Epithelial cell of esophagus (primary cell): ENCODE measurements around the gene FBXO22.
A peak's percentile ranks its signal among the peaks of the same experiment; 100 is the strongest.
"Not testable (repeated sequence)": the region's sequence is repeated elsewhere in the genome, so short reads cannot be mapped to it uniquely, and the experiment has no call there.

Experiments used
- DNase-seq: peaks from one replicate; pipeline ENCODE4 v3.0.0; 2010; ENCODE audit warnings: low read depth
- H3K4me3 ChIP-seq: 2 replicates; pipeline ENCODE4 v1.5.1; 2011; ENCODE audit warnings: mild to moderate bottlenecking, low read length, control low read depth
- TF ChIP-seq, protein P1 (sequence below): IDR thresholded peaks from 2 replicates; pipeline ENCODE4 v1.5.1; 2011; ENCODE audit warnings: low read depth, mild to moderate bottlenecking, low read length, control low read depth, inconsistent platforms; ENCODE audit not compliant: insufficient read depth; ENCODE audit errors: missing control alignments

The FBXO22 gene

DNA sequence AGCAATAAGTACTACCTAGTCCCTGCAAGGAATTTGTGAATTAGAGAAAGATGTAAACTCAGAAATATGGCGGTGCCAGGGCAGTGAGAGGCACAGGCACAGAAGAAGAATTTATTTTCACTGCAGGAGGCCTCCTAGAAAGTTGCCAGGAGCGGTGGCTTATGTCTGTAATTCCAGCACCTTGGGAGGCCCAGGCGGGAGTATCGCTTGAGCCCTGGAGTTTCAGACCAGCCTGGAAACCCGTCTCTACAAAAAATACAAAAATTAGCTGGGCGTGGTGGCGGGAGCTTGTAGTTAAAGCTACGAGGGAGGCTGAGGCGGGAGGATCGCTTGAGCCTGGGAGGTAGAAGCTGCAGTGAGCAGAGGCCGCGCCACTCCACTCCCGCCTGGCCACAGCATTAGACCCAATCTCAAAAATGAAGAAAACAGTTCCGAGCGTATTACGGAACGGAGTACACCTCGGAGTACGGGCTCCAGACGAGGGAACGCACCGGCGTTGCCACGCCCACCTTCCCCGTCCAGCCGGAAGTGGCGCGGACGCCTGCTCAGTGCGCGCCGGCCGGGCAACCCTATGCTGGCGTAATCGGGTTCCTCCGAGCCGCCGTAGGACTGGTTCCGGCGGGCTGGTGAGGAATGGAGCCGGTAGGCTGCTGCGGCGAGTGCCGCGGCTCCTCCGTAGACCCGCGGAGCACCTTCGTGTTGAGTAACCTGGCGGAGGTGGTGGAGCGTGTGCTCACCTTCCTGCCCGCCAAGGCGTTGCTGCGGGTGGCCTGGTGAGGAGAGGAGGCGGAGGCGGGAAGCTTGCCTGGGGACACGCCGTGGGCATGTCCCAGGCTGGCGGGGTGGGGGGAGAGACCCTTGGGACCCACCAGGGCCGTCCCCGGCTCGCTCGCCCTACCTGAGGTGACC is at the start of gene FBXO22:
Gene FBXO22 (plus strand): TSS at position 548 of the 909 bp plus-strand sequence. CDS start 86 bp downstream, at position 634.
- TF ChIP-seq, protein P1, sequence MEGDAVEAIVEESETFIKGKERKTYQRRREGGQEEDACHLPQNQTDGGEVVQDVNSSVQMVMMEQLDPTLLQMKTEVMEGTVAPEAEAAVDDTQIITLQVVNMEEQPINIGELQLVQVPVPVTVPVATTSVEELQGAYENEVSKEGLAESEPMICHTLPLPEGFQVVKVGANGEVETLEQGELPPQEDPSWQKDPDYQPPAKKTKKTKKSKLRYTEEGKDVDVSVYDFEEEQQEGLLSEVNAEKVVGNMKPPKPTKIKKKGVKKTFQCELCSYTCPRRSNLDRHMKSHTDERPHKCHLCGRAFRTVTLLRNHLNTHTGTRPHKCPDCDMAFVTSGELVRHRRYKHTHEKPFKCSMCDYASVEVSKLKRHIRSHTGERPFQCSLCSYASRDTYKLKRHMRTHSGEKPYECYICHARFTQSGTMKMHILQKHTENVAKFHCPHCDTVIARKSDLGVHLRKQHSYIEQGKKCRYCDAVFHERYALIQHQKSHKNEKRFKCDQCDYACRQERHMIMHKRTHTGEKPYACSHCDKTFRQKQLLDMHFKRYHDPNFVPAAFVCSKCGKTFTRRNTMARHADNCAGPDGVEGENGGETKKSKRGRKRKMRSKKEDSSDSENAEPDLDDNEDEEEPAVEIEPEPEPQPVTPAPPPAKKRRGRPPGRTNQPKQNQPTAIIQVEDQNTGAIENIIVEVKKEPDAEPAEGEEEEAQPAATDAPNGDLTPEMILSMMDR = no peak
- H3K4me3 ChIP-seq = peak within 1 kb of the TSS; percentile 94
- DNase-seq = peak; percentile 95

DNA sequence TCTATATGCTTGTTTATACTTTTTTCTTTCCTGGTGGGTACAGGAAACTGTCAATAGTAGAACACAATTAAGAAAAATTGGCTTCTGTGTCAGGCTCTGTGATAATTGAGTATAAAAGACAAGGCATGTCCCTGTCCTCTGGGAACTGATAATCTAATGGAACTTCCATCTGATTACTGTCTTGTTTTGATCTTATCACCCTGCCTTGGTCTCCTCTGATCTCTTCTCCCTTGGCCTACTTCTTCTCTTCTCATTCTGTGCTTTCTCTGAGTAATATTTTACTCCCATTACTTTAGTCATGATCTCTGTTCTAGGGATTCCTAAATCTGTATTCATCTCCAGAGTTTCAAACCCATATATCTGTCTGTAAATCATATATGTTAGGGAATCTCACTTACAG is 45.8 kb upstream of the FBXO22 start:
- H3K4me3 ChIP-seq = no peak overlapping the region
- TF ChIP-seq, protein P1 = no peak
- no peak for DNase-seq

DNA sequence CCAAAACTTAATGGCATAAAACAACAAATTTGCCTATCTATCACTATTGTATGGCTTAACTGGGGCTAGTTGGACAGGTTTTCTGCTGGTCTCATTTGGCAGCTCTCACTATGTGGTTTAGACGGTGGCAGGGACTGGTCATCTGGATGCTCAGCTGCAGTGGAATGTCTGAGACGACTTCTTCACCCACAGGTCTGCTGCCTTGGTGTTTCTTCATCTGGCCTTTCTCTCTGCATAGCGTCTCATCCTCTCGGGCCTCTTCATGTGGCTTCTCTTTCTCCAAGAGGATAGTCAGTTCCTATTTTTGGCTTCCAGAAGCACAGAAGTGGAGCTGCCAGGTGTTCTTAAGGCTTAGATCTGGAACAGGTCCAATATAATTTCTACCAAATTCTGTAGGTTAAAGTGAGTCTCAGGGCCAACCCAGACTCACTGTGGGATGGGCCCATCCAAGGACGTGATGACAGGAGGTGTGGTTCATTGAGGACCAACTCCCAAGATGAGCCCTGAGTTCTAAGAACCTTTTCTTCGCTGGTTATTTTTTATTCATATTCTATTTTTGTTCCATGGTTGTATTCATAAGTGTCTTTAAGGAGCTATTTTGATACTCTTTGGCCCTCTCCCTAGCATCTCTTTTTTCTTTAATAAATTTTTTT is 41.8 kb upstream of the FBXO22 start:
- H3K4me3 ChIP-seq = no peak overlapping the region
- DNase-seq = no peak
- TF ChIP-seq, protein P1 = no peak

DNA sequence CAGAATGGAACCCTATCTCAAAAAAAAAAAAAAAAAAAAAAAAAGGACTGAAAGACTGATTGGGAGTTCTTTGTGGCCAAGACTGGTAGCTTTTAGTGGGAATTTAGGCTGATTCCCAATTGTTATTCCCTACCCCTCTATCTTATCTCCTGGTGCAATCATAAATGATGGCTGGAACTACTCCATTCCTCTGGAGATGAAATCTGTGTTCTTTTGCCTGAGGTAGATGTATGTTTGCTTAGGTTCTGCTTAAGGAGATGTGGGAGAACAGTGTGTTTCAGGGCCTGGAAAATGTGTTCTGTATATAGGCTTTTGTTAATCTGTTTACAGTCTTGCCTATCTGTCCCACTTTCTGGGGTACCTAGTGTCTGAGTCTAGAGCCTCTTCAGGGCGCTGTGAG is 40.9 kb upstream of the FBXO22 start:
- no peak for DNase-seq
- no peak overlapping the region for H3K4me3 ChIP-seq
- TF ChIP-seq, protein P1 = no peak

DNA sequence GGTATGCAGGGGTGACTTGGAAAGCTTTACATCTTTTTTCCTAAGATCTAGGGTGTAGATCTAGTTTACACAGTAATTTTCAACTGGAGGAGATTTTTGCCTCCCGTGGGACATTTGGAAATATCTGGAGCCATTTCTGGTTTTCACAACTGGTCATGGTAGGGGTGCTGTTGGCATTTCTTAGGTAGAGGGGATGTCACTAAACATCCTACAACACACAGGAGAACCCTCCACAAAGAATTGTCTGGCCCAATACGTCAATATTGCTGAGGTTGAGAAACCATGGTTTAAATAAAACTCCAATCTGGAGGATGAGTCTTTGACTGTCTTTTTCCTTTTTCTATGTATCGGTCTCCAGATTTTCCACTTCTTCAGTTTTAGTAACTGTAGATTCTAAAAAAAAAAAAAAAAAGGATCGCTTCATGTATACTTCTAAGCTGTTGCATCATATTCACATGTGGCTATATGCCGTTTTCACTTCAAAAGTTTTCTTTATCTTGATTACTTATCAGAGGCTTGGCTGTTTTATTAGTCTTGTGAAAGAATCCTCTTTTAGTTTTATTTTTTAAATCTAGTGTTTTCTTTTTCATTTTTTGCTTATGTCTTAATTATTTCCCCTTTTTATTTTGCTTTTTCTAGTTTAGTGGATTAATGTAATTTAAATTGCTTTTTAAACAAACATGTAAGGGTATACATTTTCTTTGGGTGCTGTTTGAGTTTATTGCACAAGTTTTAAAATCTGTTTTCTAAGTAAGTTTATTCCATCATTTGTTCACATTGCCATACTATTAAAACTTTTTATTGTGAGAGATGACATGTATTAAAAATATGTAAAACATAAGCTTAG is 39.2 kb upstream of the FBXO22 start:
- H3K4me3 ChIP-seq = no peak overlapping the region
- DNase-seq = no peak
- TF ChIP-seq, protein P1 = no peak

DNA sequence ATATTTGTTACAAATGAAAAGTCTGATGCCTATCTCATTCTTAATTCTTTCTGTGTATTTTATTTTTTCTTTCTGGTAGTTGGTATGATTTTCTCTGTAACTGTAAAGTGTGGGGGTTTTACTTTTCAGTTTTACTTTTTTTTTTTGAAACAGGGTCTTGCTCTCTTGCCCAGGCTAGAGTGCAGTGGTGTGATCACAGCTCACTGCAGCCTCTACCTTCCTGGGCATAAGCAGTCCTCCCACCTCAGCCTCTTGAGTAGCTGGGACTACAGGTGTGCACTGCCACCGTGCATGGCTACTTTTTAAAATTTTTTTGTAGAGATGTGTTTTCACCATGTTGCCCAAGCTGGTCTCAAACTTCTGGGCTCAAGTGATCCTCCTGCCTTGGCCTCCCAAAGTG is 37.6 kb upstream of the FBXO22 start:
- not testable (repeated sequence) for DNase-seq, H3K4me3 ChIP-seq

DNA sequence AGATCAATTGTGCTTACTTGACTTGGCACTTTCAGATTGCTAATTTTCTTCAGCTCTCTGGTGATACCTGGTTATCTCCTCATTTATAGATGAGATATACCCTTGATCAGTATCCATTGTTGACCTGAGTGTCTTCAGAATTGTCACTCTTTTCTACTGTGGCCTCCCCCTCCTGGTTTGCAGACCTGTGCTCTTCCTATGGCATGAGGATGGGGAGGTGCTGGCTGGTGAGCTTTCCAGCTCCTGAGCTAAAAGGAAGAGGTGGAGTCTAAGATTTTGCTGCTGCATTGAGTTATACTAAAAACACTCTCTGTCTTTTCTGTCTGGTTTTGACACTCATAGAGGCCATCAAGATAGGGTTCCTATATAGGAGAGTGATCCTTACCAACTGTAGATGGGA is 36.8 kb upstream of the FBXO22 start:
- no peak overlapping the region for H3K4me3 ChIP-seq
- TF ChIP-seq, protein P1 = no peak
- DNase-seq = no peak
